ENCODE results near the gene METRNL.

Gene METRNL

DNA sequence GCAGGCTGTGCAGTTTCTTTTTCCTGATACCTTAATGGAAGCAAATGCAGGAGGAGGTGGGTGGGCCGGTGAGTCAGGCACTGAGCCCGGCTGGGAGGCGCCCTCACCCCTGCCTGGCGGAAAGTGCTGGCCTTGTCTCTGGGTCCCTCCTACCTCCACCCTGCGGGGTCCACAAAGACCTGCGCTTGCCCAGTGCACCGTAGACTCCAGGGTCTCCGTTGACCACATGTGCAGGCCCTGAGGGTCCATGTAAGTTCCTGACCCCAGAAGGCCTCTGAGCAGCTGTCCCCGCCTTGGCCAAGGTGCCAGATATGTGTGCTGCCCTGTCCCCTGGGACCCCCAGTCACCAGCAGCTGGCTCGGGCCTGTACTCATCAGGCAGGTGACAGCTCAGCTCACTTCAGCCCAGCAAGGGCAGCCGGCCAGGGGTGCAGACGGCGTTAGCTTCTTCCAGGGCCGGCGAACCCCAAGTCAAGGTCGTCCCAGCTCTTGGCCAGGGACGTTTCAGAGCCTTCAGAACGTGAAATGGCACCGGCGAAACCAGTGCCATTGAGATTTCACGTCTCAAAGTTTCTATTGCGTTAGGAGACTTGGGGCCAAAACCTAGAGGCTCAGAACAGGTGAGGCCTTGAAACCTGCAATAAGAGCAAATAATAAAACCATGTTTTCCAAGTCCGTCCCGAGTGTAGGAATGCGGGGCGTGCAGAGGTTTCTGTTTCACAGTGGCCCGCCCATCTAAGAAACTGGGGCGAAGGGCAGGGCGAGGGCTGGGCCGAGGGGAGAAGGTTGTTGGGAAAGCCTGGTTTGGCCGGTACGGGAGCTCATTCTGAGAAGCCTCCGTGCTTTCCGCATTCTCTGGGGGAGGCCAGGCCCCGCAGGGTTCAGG, 12.1 kb downstream of the METRNL start:
- Histone ChIP-seq H3K79me2 (ENCODE audit: insufficient read depth, low read depth) (no peaks in the 10 kb centered on the region), H2AFZ (ENCODE audit: low read depth) (no peak overlapping the region), H4K20me1 (ENCODE audit: insufficient read depth) (no peaks in the 10 kb centered on the region), H3K36me3 (ENCODE audit: insufficient read depth) (no peaks in the 10 kb centered on the region), H3K27me3 (ENCODE audit: insufficient read depth, low read depth) (peaks cover 47% of the 10 kb centered on the region; the same call in 1 of the 2 replicates), H3K4me2 (no peak overlapping the region), H3K27ac (no peak overlapping the region), H3K9ac (no peak overlapping the region), H3K4me1 (ENCODE audit: low read depth, poor library complexity, severe bottlenecking) (no peaks in the 10 kb centered on the region), H3K4me3 (IDR thresholded peaks at IDR 0.05; ENCODE audit: insufficient read depth, low read depth, low read length) (no peak overlapping the region)
- TF ChIP-seq, protein P1, sequence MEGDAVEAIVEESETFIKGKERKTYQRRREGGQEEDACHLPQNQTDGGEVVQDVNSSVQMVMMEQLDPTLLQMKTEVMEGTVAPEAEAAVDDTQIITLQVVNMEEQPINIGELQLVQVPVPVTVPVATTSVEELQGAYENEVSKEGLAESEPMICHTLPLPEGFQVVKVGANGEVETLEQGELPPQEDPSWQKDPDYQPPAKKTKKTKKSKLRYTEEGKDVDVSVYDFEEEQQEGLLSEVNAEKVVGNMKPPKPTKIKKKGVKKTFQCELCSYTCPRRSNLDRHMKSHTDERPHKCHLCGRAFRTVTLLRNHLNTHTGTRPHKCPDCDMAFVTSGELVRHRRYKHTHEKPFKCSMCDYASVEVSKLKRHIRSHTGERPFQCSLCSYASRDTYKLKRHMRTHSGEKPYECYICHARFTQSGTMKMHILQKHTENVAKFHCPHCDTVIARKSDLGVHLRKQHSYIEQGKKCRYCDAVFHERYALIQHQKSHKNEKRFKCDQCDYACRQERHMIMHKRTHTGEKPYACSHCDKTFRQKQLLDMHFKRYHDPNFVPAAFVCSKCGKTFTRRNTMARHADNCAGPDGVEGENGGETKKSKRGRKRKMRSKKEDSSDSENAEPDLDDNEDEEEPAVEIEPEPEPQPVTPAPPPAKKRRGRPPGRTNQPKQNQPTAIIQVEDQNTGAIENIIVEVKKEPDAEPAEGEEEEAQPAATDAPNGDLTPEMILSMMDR (conservative IDR thresholded peaks at IDR 0.05; ENCODE audit: low read depth, low read length): no peak

DNA sequence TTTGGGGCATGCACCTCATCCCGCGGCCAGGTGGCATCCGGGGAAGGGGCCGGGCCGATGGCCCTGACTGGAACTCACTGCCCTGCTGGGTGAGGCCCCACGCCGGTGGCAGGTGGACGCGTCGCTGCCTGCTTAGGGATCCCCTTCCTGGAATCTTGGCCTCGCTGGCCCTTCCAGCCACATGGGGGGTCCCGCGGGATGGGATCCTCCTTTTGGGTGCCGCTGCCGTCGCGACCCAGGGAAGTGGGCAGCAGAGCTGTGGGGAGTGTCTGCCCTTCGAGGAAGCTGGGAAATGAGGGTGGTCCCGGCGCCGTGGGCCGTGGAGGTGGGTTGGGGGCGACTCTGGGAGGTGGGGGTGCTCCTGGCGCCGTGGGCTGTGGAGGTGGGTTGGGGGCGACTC, 12.8 kb downstream of the METRNL start:
- Histone ChIP-seq H3K4me2 (no peak overlapping the region), H3K9ac (no peak overlapping the region), H3K27ac (no peak overlapping the region), H3K27me3 (ENCODE audit: insufficient read depth, low read depth) (peaks cover 48% of the 10 kb centered on the region; the same call in 1 of the 2 replicates), H3K4me3 (IDR thresholded peaks at IDR 0.05; ENCODE audit: insufficient read depth, low read depth, low read length) (no peak overlapping the region), H3K79me2 (ENCODE audit: insufficient read depth, low read depth) (no peaks in the 10 kb centered on the region), H2AFZ (ENCODE audit: low read depth) (no peak overlapping the region), H3K36me3 (ENCODE audit: insufficient read depth) (no peaks in the 10 kb centered on the region), H3K4me1 (ENCODE audit: low read depth, poor library complexity, severe bottlenecking) (no peaks in the 10 kb centered on the region), H4K20me1 (ENCODE audit: insufficient read depth) (no peaks in the 10 kb centered on the region)
- TF ChIP-seq, protein P1 (conservative IDR thresholded peaks at IDR 0.05; ENCODE audit: low read depth, low read length): no peak

DNA sequence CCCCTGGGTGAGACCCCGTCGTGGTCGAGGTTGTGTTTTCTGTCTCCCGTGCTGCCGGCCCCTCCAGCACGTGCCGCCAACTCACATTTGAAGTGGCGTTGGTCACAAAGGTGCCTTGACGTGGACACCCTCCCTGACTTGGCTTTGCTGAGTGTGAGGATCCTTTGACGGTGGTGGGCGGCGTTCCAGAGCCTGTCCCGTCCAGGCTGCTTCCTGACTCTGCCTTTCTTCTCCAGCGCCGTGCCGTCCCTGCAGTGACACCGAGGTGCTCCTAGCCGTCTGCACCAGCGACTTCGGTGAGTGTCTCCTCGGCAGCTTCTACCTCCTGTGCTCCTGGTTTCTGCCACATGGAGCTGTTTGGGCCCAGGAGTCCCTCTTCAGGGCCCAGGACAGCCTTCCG, 13.5 kb downstream of the METRNL start:
- no peaks in the 10 kb centered on the region for H4K20me1 ChIP-seq (ENCODE audit: insufficient read depth)

DNA sequence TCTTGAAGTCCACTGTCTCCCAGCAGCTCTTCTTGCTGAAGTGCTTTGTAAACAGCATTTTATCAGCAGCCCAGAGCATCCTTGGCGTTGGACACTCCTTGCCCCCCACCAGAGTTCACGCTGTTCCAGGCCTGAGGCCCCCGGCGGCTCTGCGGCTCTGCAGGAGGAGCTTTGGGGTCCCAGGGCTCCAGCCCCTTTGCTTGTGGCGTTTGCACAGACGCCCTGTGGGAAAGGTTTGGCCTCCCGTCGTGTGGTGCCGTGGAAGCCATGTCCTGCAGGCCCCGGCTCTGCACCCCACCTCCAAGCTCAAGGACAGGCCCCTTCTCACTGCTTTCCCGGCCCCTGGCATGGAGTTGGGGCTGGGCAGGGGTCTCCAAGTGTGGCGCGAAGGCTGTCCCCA, 14.1 kb downstream of the METRNL start:
- no peaks in the 10 kb centered on the region for H4K20me1 ChIP-seq (ENCODE audit: insufficient read depth)
- H3K79me2 ChIP-seq (ENCODE audit: insufficient read depth, low read depth): no peaks in the 10 kb centered on the region
- no peaks in the 10 kb centered on the region for H3K4me1 ChIP-seq (ENCODE audit: low read depth, poor library complexity, severe bottlenecking)
- no peak overlapping the region for H3K4me2 ChIP-seq
- H3K9ac ChIP-seq: no peak overlapping the region
- no peaks in the 10 kb centered on the region for H3K36me3 ChIP-seq (ENCODE audit: insufficient read depth)
- H2AFZ ChIP-seq (ENCODE audit: low read depth): no peak overlapping the region
- peaks cover 55% of the 10 kb centered on the region for H3K27me3 ChIP-seq (ENCODE audit: insufficient read depth, low read depth)
- no peak overlapping the region for H3K4me3 ChIP-seq (IDR thresholded peaks at IDR 0.05; ENCODE audit: insufficient read depth, low read depth, low read length)
- H3K27ac ChIP-seq: no peak overlapping the region
- TF ChIP-seq, protein P1 (conservative IDR thresholded peaks at IDR 0.05; ENCODE audit: low read depth, low read length): no peak

More for the DNA sequence above, 13.5 kb downstream of the METRNL start:
- Histone ChIP-seq H3K27me3 (ENCODE audit: insufficient read depth, low read depth) (peaks cover 49% of the 10 kb centered on the region; the same call in 1 of the 2 replicates), H3K79me2 (ENCODE audit: insufficient read depth, low read depth) (no peaks in the 10 kb centered on the region), H3K4me2 (no peak overlapping the region), H3K36me3 (ENCODE audit: insufficient read depth) (no peaks in the 10 kb centered on the region), H3K9ac (no peak overlapping the region), H3K4me1 (ENCODE audit: low read depth, poor library complexity, severe bottlenecking) (no peaks in the 10 kb centered on the region), H3K27ac (no peak overlapping the region), H3K4me3 (IDR thresholded peaks at IDR 0.05; ENCODE audit: insufficient read depth, low read depth, low read length) (no peak overlapping the region), H2AFZ (ENCODE audit: low read depth) (no peak overlapping the region)
- TF ChIP-seq, protein P1 (conservative IDR thresholded peaks at IDR 0.05; ENCODE audit: low read depth, low read length): no peak

Data from KMS-11 (cell line).